HCT116 (cell line): Measurements from ENCODE around the gene KCNA3.

Source experiments
- CEBPB ChIP-seq: IDR thresholded peaks from 2 replicates; pipeline ENCODE4 v1.6.1; 2012; ENCODE audit warnings: low read depth
- CTCF ChIP-seq, 3 experiments: fragments of 200-600 bp in 1 of 3; sonication (generic) in 1 of 3; IDR thresholded peaks in 2 of 3; conservative IDR thresholded peaks in 1 of 3; 2 replicates each; pipeline ENCODE4 v1.5.1; 2012 to 2017; ENCODE audit warnings: low read depth in 2 of 3, low read length in 2 of 3, antibody characterized with exemption in 1 of 3, borderline replicate concordance in 1 of 3, control low read depth in 1 of 3, mild to moderate bottlenecking in 1 of 3, mixed read lengths in 1 of 3, mixed run types in 1 of 3, moderate library complexity in 1 of 3; ENCODE audit not compliant: insufficient read depth in 1 of 3
- EZH2 ChIP-seq: fragments of 200-600 bp; sonication (generic); IDR thresholded peaks from 2 replicates; pipeline ENCODE4 v1.6.1; 2017; ENCODE audit warnings: antibody characterized with exemption, mixed run types
- FOSL1 ChIP-seq: IDR thresholded peaks from 2 replicates; pipeline ENCODE4 v1.6.1; 2012; ENCODE audit warnings: low read depth
- JUND ChIP-seq: IDR thresholded peaks from 2 replicates; pipeline ENCODE4 v1.6.1; 2012
- MAX ChIP-seq: IDR thresholded peaks from 2 replicates; pipeline ENCODE4 v1.6.1; 2012
- POLR2A ChIP-seq: IDR thresholded peaks from 2 replicates; pipeline ENCODE4 v1.7.0; 2011; ENCODE audit warnings: borderline replicate concordance; ENCODE audit not compliant: insufficient read depth, insufficient read length; ENCODE audit errors: extremely low read depth
- POLR2AphosphoS5 ChIP-seq: IDR thresholded peaks from 2 replicates; pipeline ENCODE4 v1.6.1; 2011; ENCODE audit warnings: mild to moderate bottlenecking, low read depth, low read length, moderate library complexity
- RAD21 ChIP-seq: IDR thresholded peaks from 2 replicates; pipeline ENCODE4 v1.6.1; 2012; ENCODE audit warnings: low read depth, mild to moderate bottlenecking
- REST ChIP-seq: IDR thresholded peaks from 2 replicates; pipeline ENCODE4 v1.6.1; 2012; ENCODE audit warnings: low read depth
- SIN3A ChIP-seq: IDR thresholded peaks from 2 replicates; pipeline ENCODE4 v1.6.1; 2012; ENCODE audit warnings: low read depth
- SP1 ChIP-seq: IDR thresholded peaks from 2 replicates; pipeline ENCODE4 v1.6.1; 2012; ENCODE audit warnings: low read depth
- TCF7L2 ChIP-seq: IDR thresholded peaks from 2 replicates; pipeline ENCODE4 v1.7.0; 2011; ENCODE audit warnings: borderline replicate concordance, inconsistent platforms; ENCODE audit not compliant: insufficient read depth, insufficient read length; ENCODE audit errors: extremely low read depth

- TF ChIP-seq RAD21 (no peak), CTCF (IDR thresholded peaks at IDR 0.05 in 2 of 3, conservative IDR thresholded peaks at IDR 0.05 in 1 of 3; ENCODE audit: borderline replicate concordance in 1 of 3, insufficient read depth in 1 of 3, low read depth in 2 of 3, low read length in 2 of 3) (no peak), POLR2A (no peak), FOSL1 (no peak), MAX (no peak), JUND (no peak), REST (no peak), EZH2 (no peak), SP1 (no peak), SIN3A (no peak), CEBPB (no peak), POLR2AphosphoS5 (no peak), TCF7L2 (no peak)
Measured at GRCh38 chr1:110626889-110627288, 47.9 kb downstream of the KCNA3 start.
